ENCODE measurements around the gene CTIF.

GRCh38 chr18:48826271-48826670 lies 287.4 kb downstream of the CTIF start:
- TF ChIP-seq CTCF (IDR thresholded peaks at IDR 0.05) (no peak), POLR2A (IDR thresholded peaks at IDR 0.05) (no peak), EP300 (IDR thresholded peaks at IDR 0.05; ENCODE audit: low read depth) (no peak), POLR2AphosphoS5 (IDR thresholded peaks at IDR 0.05) (no peak)

Data from transverse colon (tissue), 4 donors.